K562 (cell line): ENCODE data around the gene MKNK2. TPM values are rescaled to one million over a fixed set of nuclear protein-coding genes. Genes with fewer than 3 reads are reported as not detected.
A peak's percentile ranks its signal among the peaks of the same experiment; 100 is the strongest.

Experiments
- BRF2 ChIP-seq: IDR thresholded peaks from 3 replicates; pipeline ENCODE4 v1.6.1; 2011; ENCODE audit warnings: borderline replicate concordance, mild to moderate bottlenecking; ENCODE audit not compliant: insufficient read length, insufficient read depth
- CEBPZ ChIP-seq: fragments of 150-350 bp; IDR thresholded peaks from 2 replicates; pipeline ENCODE4 v1.6.1; 2014; ENCODE audit warnings: low read depth, mild to moderate bottlenecking, low read length, borderline replicate concordance
- ESRRB ChIP-seq: fragments of 250-450 bp; sonication (Bioruptor Pico); IDR thresholded peaks from 2 replicates; pipeline ENCODE4 v1.5.0; 2020; ENCODE audit warnings: mild to moderate bottlenecking, moderate library complexity, borderline replicate concordance
- FOSL1 ChIP-seq: fragments of 200-800 bp; sonication (Bioruptor generic); conservative IDR thresholded peaks from 2 replicates; pipeline ENCODE4 v1.6.1; 2016; ENCODE audit warnings: missing genetic modification characterization, missing compliant biosample characterization
- FOXA3 ChIP-seq, 2 experiments: fragments of 450-650 bp in 1 of 2; sonication (generic) in 1 of 2; formaldehyde crosslinking; IDR thresholded peaks in 1 of 2; conservative IDR thresholded peaks in 1 of 2; 2 replicates each; pipeline versions ENCODE4 v1.4.0 to v1.8.0; 2020 to 2022; ENCODE audit warnings: mild to moderate bottlenecking in 2 of 2, missing genetic modification reagents in 1 of 2
- GATA2 ChIP-seq: sonication (generic); formaldehyde crosslinking; IDR thresholded peaks from 2 replicates; pipeline ENCODE4 v1.4.0; 2020; ENCODE audit warnings: mild to moderate bottlenecking, missing genetic modification reagents
- HIVEP1 ChIP-seq: fragments of 250-450 bp; sonication (Bioruptor Pico); IDR thresholded peaks from 2 replicates; pipeline ENCODE4 v1.4.0; 2020; ENCODE audit warnings: mild to moderate bottlenecking
- ILF3 ChIP-seq: fragments of 450-650 bp; IDR thresholded peaks from 2 replicates; pipeline ENCODE4 v1.6.1; 2018; ENCODE audit warnings: antibody characterized with exemption, mild to moderate bottlenecking, moderate library complexity, borderline replicate concordance
- MCM2 ChIP-seq: fragments of 450-650 bp; IDR thresholded peaks from 2 replicates; pipeline ENCODE4 v1.6.1; 2017; ENCODE audit warnings: low read depth, mild to moderate bottlenecking
- PHTF2 ChIP-seq: fragments of 250-450 bp; sonication (Bioruptor Pico); IDR thresholded peaks from 2 replicates; pipeline ENCODE4 v1.5.0; 2021; ENCODE audit warnings: mild to moderate bottlenecking
- POLR2A ChIP-seq: fragments of 450-650 bp; conservative IDR thresholded peaks from 2 replicates; pipeline ENCODE4 v1.6.1; 2016
- WHSC1 ChIP-seq: IDR thresholded peaks from one replicate; pipeline ENCODE4 v1.6.1; 2012; ENCODE audit warnings: low read length, control low read depth, inconsistent platforms
- ZBTB43 ChIP-seq: sonication (generic); formaldehyde crosslinking; IDR thresholded peaks from 2 replicates; pipeline ENCODE4 v1.8.0; 2023; ENCODE audit warnings: mild to moderate bottlenecking, missing genetic modification reagents
- ZC3H11A ChIP-seq: IDR thresholded peaks from 2 replicates; pipeline ENCODE4 v1.6.1; 2012; ENCODE audit warnings: low read depth, low read length, improper control_type of control experiment
- ZNF644 ChIP-seq: fragments of 200-800 bp; sonication (Bioruptor generic); IDR thresholded peaks from 2 replicates; pipeline ENCODE4 v1.6.1; 2016; ENCODE audit warnings: low read depth, missing genetic modification characterization, missing compliant biosample characterization
- ZNF75A ChIP-seq: fragments of 450-650 bp; formaldehyde crosslinking; IDR thresholded peaks from 2 replicates; pipeline ENCODE4 v1.4.0; 2020; ENCODE audit warnings: mild to moderate bottlenecking
- polyA plus RNA-seq, 8 experiments: library from polyadenylated mRNA; depleted of rRNA in 4 of 8; stranded (reverse) in 5 of 8; unstranded in 3 of 8; fragments of >200 nt; fragmentation: Nextera tagmentation in 2 of 8; fragmentation: Illumina TruSeq in 1 of 8; extraction: Ambion mirVana in 2 of 8; extraction: Trizol in 1 of 8; gene quantifications; 2 replicates each; pipeline versions ENCODE4 v1.2.1 to v1.2.3, GENCODE V29; 2011 to 2014; ENCODE audit warnings: inconsistent platforms in 1 of 8, missing spikeins in 1 of 8
- total RNA-seq, 7 experiments: library from RNA; depleted of rRNA in 6 of 7; stranded (reverse); fragments of >200 nt in 6 of 7; fragmentation: Illumina TruSeq in 2 of 7; extraction: Trizol in 2 of 7; gene quantifications; 2 replicates each; pipeline versions ENCODE4 v1.2.1 to v1.2.3, GENCODE V29; 2011 to 2021; ENCODE audit warnings: low replicate concordance in 1 of 7
- TF ChIP-seq, protein P1 (sequence below), 2 experiments: fragments of 450-650 bp; IDR thresholded peaks; 2 replicates each; pipeline ENCODE4 v1.6.1; 2018; ENCODE audit warnings: mild to moderate bottlenecking in 2 of 2, low read depth in 1 of 2; ENCODE audit not compliant: partially characterized antibody in 2 of 2

The MKNK2 gene
- total and polyA plus RNA-seq, 9 of the 15 experiments (the other 6 are each of a cell fraction or from before 2014, with no cell fraction given): 5.1 to 191 (median 51.9) TPM

- TF ChIP-seq BRF2 (no peak), HIVEP1 (CRISPR knock-in tag) (no peak), PHTF2 (CRISPR knock-in tag) (no peak), ZBTB43 (CRISPR knock-in tag) (no peak), GATA2 (CRISPR knock-in tag) (no peak), ZNF75A (CRISPR knock-in tag) (no peak), POLR2A (peak; percentile 79), FOSL1 (tag) (0 out of 2 replicates have a peak, but pooled peaks have one; percentile 7), FOXA3 (CRISPR knock-in tag; conservative IDR thresholded peaks at IDR 0.05 in 1 of 2, IDR thresholded peaks at IDR 0.05 in 1 of 2) (peak in 1 of 2 experiments; percentile 24; a peak in 1 of 4 replicates), MCM2 (no peak), WHSC1 (no peak), CEBPZ (no peak), ESRRB (CRISPR knock-in tag) (no peak), ILF3 (no peak), ZNF644 (tag) (no peak; the same call in 1 of the 2 replicates), ZC3H11A (no peak)
- TF ChIP-seq, protein P1, sequence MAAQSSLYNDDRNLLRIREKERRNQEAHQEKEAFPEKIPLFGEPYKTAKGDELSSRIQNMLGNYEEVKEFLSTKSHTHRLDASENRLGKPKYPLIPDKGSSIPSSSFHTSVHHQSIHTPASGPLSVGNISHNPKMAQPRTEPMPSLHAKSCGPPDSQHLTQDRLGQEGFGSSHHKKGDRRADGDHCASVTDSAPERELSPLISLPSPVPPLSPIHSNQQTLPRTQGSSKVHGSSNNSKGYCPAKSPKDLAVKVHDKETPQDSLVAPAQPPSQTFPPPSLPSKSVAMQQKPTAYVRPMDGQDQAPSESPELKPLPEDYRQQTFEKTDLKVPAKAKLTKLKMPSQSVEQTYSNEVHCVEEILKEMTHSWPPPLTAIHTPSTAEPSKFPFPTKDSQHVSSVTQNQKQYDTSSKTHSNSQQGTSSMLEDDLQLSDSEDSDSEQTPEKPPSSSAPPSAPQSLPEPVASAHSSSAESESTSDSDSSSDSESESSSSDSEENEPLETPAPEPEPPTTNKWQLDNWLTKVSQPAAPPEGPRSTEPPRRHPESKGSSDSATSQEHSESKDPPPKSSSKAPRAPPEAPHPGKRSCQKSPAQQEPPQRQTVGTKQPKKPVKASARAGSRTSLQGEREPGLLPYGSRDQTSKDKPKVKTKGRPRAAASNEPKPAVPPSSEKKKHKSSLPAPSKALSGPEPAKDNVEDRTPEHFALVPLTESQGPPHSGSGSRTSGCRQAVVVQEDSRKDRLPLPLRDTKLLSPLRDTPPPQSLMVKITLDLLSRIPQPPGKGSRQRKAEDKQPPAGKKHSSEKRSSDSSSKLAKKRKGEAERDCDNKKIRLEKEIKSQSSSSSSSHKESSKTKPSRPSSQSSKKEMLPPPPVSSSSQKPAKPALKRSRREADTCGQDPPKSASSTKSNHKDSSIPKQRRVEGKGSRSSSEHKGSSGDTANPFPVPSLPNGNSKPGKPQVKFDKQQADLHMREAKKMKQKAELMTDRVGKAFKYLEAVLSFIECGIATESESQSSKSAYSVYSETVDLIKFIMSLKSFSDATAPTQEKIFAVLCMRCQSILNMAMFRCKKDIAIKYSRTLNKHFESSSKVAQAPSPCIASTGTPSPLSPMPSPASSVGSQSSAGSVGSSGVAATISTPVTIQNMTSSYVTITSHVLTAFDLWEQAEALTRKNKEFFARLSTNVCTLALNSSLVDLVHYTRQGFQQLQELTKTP (IDR thresholded peaks at IDR 0.05; ENCODE audit: low read depth in 1 of 2, partially characterized antibody in 2 of 2): no peak
Observed at GRCh38 chr19:2061495-2062388, 10.7 kb upstream of the MKNK2 start (continued).
